Measurements from ENCODE around the gene ANG. TPM values are rescaled to one million over a fixed set of nuclear protein-coding genes. Genes with fewer than 3 reads are reported as not detected.

The ANG gene
- total RNA-seq, 1 experiment from 2014 or later, result 4.4 TPM

DNA sequence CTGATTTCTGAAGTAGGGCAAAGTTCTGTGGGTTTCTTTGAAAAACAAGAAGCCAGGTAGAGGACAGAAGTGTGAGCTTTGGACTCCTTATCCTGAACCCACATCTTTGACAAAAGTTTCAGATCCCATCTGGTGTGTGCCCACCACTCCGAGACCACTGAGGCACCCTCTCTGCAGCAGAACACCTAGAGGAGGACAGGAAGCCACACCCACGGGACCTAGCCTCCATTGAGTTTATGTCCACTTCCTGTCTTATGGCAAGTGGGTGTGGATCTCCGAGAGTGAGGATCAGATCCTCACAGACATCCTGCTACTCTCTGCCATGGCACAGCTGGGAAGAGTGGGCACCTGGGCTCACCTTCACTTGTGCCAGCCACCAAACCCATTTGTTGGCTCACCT is 30.3 kb upstream of the ANG start:
- Histone ChIP-seq H3K9me2 (ENCODE audit: insufficient read depth) (no peaks in the 10 kb centered on the region), H3K4me1 (replicated peaks; ENCODE audit: insufficient read depth) (no peaks in the 10 kb centered on the region; the same call in 1 of the 2 replicates), H3K9me3 (ENCODE audit: insufficient read depth, low read depth) (no peaks in the 10 kb centered on the region), H3K4me3 (no peak overlapping the region), H2AFZ (no peak overlapping the region), H3F3A (ENCODE audit: insufficient read depth, low read depth) (no peaks in the 10 kb centered on the region), H3K4me2 (peak overlapping the region; percentile 31; the same call in 1 of the 2 replicates), H3K36me3 (ENCODE audit: low read depth) (no peaks in the 10 kb centered on the region), H3K27me3 (ENCODE audit: insufficient read depth, low read depth) (no peaks in the 10 kb centered on the region), H3K79me2 (ENCODE audit: low read depth) (no peaks in the 10 kb centered on the region), H4K20me1 (ENCODE audit: insufficient read depth) (no peaks in the 10 kb centered on the region), H3K27ac (no peak overlapping the region)
- TF ChIP-seq, protein P1, sequence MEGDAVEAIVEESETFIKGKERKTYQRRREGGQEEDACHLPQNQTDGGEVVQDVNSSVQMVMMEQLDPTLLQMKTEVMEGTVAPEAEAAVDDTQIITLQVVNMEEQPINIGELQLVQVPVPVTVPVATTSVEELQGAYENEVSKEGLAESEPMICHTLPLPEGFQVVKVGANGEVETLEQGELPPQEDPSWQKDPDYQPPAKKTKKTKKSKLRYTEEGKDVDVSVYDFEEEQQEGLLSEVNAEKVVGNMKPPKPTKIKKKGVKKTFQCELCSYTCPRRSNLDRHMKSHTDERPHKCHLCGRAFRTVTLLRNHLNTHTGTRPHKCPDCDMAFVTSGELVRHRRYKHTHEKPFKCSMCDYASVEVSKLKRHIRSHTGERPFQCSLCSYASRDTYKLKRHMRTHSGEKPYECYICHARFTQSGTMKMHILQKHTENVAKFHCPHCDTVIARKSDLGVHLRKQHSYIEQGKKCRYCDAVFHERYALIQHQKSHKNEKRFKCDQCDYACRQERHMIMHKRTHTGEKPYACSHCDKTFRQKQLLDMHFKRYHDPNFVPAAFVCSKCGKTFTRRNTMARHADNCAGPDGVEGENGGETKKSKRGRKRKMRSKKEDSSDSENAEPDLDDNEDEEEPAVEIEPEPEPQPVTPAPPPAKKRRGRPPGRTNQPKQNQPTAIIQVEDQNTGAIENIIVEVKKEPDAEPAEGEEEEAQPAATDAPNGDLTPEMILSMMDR (conservative IDR thresholded peaks at IDR 0.05), result no peak
- TF ChIP-seq EZH2 (IDR thresholded peaks at IDR 0.05; ENCODE audit: low read depth), result no peak
- intact Hi-C loops (cut with micrococcal nuclease; ENCODE audit: unreplicated experiment), result no loop called here
- ChIA-PET CTCF (no interaction called here), POLR2A (ENCODE audit: unreplicated experiment) (no interaction called here)
- no TSS peak for BruUV-seq (replicated peaks)
- DNase-seq, result no peak

DNA sequence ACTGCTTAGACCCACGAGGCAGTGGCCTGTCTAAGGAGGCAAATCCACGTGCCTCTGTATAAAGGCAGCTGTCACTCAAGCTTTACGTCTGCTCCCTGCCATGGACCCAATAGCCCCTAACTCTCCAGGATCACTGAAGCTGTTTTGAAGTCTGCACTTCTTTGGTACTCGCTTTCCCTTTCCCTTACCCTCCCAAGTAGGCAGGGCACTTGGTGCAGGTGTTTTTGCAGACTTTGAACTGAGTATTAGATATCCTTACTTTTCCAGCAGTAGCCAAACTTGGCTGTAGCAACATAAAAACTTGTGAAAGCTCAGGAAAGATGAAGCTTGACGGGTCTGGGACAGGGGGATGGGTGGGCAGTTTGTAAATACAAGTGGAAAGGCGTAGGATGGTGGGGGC is 29.2 kb upstream of the ANG start:
- Histone ChIP-seq H2AFZ (no peak overlapping the region), H3K27ac (no peak overlapping the region), H3F3A (ENCODE audit: insufficient read depth, low read depth) (no peaks in the 10 kb centered on the region), H3K4me1 (replicated peaks; ENCODE audit: insufficient read depth) (no peaks in the 10 kb centered on the region; the same call in 1 of the 2 replicates), H3K36me3 (ENCODE audit: low read depth) (no peaks in the 10 kb centered on the region), H3K4me3 (no peak overlapping the region), H4K20me1 (ENCODE audit: insufficient read depth) (no peaks in the 10 kb centered on the region), H3K27me3 (ENCODE audit: insufficient read depth, low read depth) (no peaks in the 10 kb centered on the region), H3K9me2 (ENCODE audit: insufficient read depth) (no peaks in the 10 kb centered on the region), H3K4me2 (no peak overlapping the region), H3K79me2 (ENCODE audit: low read depth) (no peaks in the 10 kb centered on the region), H3K9me3 (ENCODE audit: insufficient read depth, low read depth) (no peaks in the 10 kb centered on the region)
- intact Hi-C loops (cut with micrococcal nuclease; ENCODE audit: unreplicated experiment), result no loop called here
- POLR2A ChIA-PET (ENCODE audit: unreplicated experiment), result no interaction called here
- BruUV-seq (replicated peaks), result no TSS peak
- CTCF ChIA-PET, result no interaction called here
- DNase-seq, result no peak
- TF ChIP-seq, protein P1 (conservative IDR thresholded peaks at IDR 0.05), result no peak
- no peak for TF ChIP-seq EZH2 (IDR thresholded peaks at IDR 0.05; ENCODE audit: low read depth)

DNA sequence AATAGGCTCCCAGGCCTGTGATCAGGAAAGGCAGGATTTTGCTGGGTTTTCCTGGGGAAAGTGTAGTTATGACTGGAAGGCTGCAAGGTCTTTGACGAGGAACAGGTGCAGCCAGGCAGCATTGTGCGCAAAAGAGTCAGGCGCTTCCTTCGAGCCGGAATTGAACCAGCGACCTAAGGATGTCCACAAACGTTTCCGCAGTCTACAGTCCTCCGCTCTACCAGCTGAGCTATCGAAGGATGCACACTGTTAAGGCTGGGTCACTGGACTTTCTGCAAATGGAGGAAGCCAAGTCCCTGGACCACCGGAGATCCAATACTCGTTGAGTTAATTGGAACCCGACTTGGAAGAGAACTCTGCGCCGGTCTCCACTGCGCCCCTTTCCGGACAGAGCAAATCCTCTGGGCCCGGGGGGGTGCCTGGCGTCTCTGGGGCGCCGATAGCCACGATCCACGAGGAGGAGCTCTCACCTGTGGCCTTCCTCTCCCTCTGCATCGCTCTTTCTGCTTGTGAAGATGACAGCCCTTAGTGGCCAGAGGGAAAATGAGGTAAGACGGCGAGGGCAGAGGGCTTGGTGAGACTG is 28.7 kb upstream of the ANG start:
- Histone ChIP-seq H3K4me2 (no peak overlapping the region), H3K4me1 (replicated peaks; ENCODE audit: insufficient read depth) (no peaks in the 10 kb centered on the region; the same call in 1 of the 2 replicates), H3K27me3 (ENCODE audit: insufficient read depth, low read depth) (no peaks in the 10 kb centered on the region), H3K4me3 (no peak overlapping the region), H2AFZ (no peak overlapping the region), H3K36me3 (ENCODE audit: low read depth) (no peaks in the 10 kb centered on the region), H3K79me2 (ENCODE audit: low read depth) (no peaks in the 10 kb centered on the region), H4K20me1 (ENCODE audit: insufficient read depth) (no peaks in the 10 kb centered on the region), H3F3A (ENCODE audit: insufficient read depth, low read depth) (no peaks in the 10 kb centered on the region), H3K27ac (no peak overlapping the region), H3K9me2 (ENCODE audit: insufficient read depth) (no peaks in the 10 kb centered on the region), H3K9me3 (ENCODE audit: insufficient read depth, low read depth) (no peaks in the 10 kb centered on the region)
- no peak for TF ChIP-seq EZH2 (IDR thresholded peaks at IDR 0.05; ENCODE audit: low read depth)
- TF ChIP-seq, protein P1 (conservative IDR thresholded peaks at IDR 0.05), result no peak
- no TSS peak for BruUV-seq (replicated peaks)
- ChIA-PET CTCF (no interaction called here), POLR2A (ENCODE audit: unreplicated experiment) (no interaction called here)
- DNase-seq, result no peak
- intact Hi-C loops (cut with micrococcal nuclease; ENCODE audit: unreplicated experiment), result no loop called here

All from PC-9 (cell line).